Neural progenitor cell (in vitro differentiated cells): ENCODE data around the gene GRID1.

ENCODE experiments used
- CTCF ChIP-seq: fragments of 200-600 bp; sonication (generic); IDR thresholded peaks from 2 replicates; pipeline ENCODE4 v1.5.1; 2017; ENCODE audit warnings: antibody characterized with exemption, mild to moderate bottlenecking
- EZH2 ChIP-seq: fragments of 200-600 bp; sonication (generic); IDR thresholded peaks from 2 replicates; pipeline ENCODE4 v1.6.1; 2017; ENCODE audit warnings: antibody characterized with exemption, mild to moderate bottlenecking, moderate library complexity

- TF ChIP-seq EZH2 (no peak), CTCF (no peak)
Measured at GRCh38 chr10:85674851-85675250, 691.7 kb downstream of the GRID1 start.
